Liver (tissue), 9 donors: ENCODE data around the gene MGAT3. TPM values are rescaled to one million over a fixed set of nuclear protein-coding genes. Genes with fewer than 3 reads are reported as not detected.

Experiments used
- DNase-seq: peaks from one replicate; pipeline ENCODE4 v3.0.0-alpha.2; 2017; ENCODE audit warnings: low spot score
- H3K27ac ChIP-seq, 2 donors: one replicate each; pipeline ENCODE4 v1.7.0; 2013; ENCODE audit warnings: inconsistent platforms in 2 of 2, low read length in 2 of 2, control low read depth in 1 of 2, low read depth in 1 of 2, mild to moderate bottlenecking in 1 of 2
- H3K27me3 ChIP-seq, 4 donors: one replicate each; pipeline versions ENCODE4 v1.6.1 to v1.7.0; 2013; ENCODE audit warnings: low read length in 3 of 4, inconsistent platforms in 1 of 4, mild to moderate bottlenecking in 1 of 4, moderate library complexity in 1 of 4; ENCODE audit not compliant: control insufficient read depth in 4 of 4, insufficient read depth in 4 of 4
- H3K36me3 ChIP-seq, 4 donors: one replicate each; pipeline versions ENCODE4 v1.6.1 to v1.7.0; 2013; ENCODE audit warnings: low read length in 3 of 4, mild to moderate bottlenecking in 3 of 4, low read depth in 1 of 4, moderate library complexity in 1 of 4; ENCODE audit not compliant: control insufficient read depth in 4 of 4, insufficient read depth in 3 of 4
- H3K4me1 ChIP-seq, 4 donors: one replicate each; pipeline versions ENCODE4 v1.6.1 to v1.7.0; 2013; ENCODE audit warnings: low read length in 3 of 4, mild to moderate bottlenecking in 3 of 4, moderate library complexity in 1 of 4; ENCODE audit not compliant: control insufficient read depth in 4 of 4, insufficient read depth in 4 of 4
- H3K4me3 ChIP-seq, 3 donors: one replicate each; pipeline versions ENCODE4 v1.6.1 to v1.7.0; 2013; ENCODE audit warnings: low read length in 3 of 3, control low read depth in 1 of 3, low read depth in 1 of 3, mild to moderate bottlenecking in 1 of 3
- H3K9ac ChIP-seq, 2 donors: one replicate each; pipeline ENCODE4 v1.7.0; 2013; ENCODE audit warnings: low read length in 2 of 2, mild to moderate bottlenecking in 2 of 2, moderate library complexity in 2 of 2, control low read depth in 1 of 2, low read depth in 1 of 2
- H3K9me3 ChIP-seq, 4 donors: one replicate each; pipeline versions ENCODE4 v1.6.1 to v1.7.0; 2013; ENCODE audit warnings: low read length in 3 of 4; ENCODE audit not compliant: control insufficient read depth in 4 of 4
- CTCF ChIP-seq: fragments of 150-350 bp; IDR thresholded peaks from 2 replicates; pipeline ENCODE4 v1.5.1; 2017; ENCODE audit warnings: improper control_type of control experiment, low read depth, low read length; ENCODE audit not compliant: missing input control
- EGR1 ChIP-seq, 2 donors: IDR thresholded peaks; 2 replicates each; pipeline ENCODE4 v1.6.1; 2016 to 2018; ENCODE audit warnings: antibody characterized with exemption in 2 of 2, low read depth in 2 of 2
- FOXA1 ChIP-seq: IDR thresholded peaks from 2 replicates; pipeline ENCODE4 v1.6.1; 2016; ENCODE audit warnings: antibody characterized with exemption
- FOXA2 ChIP-seq: IDR thresholded peaks from 2 replicates; pipeline ENCODE4 v1.6.1; 2016; ENCODE audit warnings: antibody characterized with exemption
- HNF4A ChIP-seq, 2 donors: conservative IDR thresholded peaks; 2 replicates each; pipeline ENCODE4 v1.6.1; 2016; ENCODE audit warnings: antibody characterized with exemption in 2 of 2, mild to moderate bottlenecking in 2 of 2
- HNF4G ChIP-seq: IDR thresholded peaks from 2 replicates; pipeline ENCODE4 v1.6.1; 2016; ENCODE audit warnings: antibody characterized with exemption
- JUND ChIP-seq, 2 donors: IDR thresholded peaks; 2 replicates each; pipeline ENCODE4 v1.6.1; 2016; ENCODE audit warnings: antibody characterized with exemption in 2 of 2
- NR2F2 ChIP-seq: IDR thresholded peaks from 2 replicates; pipeline ENCODE4 v1.6.1; 2016; ENCODE audit warnings: antibody characterized with exemption
- RAD21 ChIP-seq, 2 donors: IDR thresholded peaks; 2 replicates each; pipeline ENCODE4 v1.6.1; 2016; ENCODE audit warnings: antibody characterized with exemption in 2 of 2, mild to moderate bottlenecking in 2 of 2
- REST ChIP-seq: IDR thresholded peaks from 2 replicates; pipeline ENCODE4 v1.6.1; 2016; ENCODE audit warnings: antibody characterized with exemption, mild to moderate bottlenecking
- RXRA ChIP-seq, 2 donors: IDR thresholded peaks; 2 replicates each; pipeline ENCODE4 v1.6.1; 2017 to 2018; ENCODE audit warnings: antibody characterized with exemption in 2 of 2, mild to moderate bottlenecking in 1 of 2
- SP1 ChIP-seq: IDR thresholded peaks from 2 replicates; pipeline ENCODE4 v1.6.1; 2018; ENCODE audit warnings: antibody characterized with exemption, mild to moderate bottlenecking
- TAF1 ChIP-seq: conservative IDR thresholded peaks from 2 replicates; pipeline ENCODE4 v1.6.1; 2016; ENCODE audit warnings: antibody characterized with exemption, mild to moderate bottlenecking
- ZBTB33 ChIP-seq: IDR thresholded peaks from 2 replicates; pipeline ENCODE4 v1.6.1; 2016; ENCODE audit warnings: antibody characterized with exemption
- WGBS: extraction: QIAGEN DNeasy Blood & Tissue Kit; methylation state at CpG from one replicate; pipeline ENCODE4 v1.1.7; 2013; 5-methylcytosine and 5-hydroxymethylcytosine counted together
- polyA plus RNA-seq, 2 donors: library from polyadenylated mRNA; stranded (reverse) in 1 of 2; unstranded in 1 of 2; fragments of 200-250 nt in 1 of 2; fragments of >200 nt in 1 of 2; fragmentation: Nextera tagmentation in 1 of 2; extraction: Ambion mirVana in 1 of 2; gene quantifications; one replicate each; pipeline versions ENCODE4 v1.2.1 to v1.2.3, GENCODE V29; 2013 to 2015
- total RNA-seq, 2 donors: library from RNA; depleted of rRNA; stranded (reverse); fragments of >200 nt; gene quantifications; one replicate each; pipeline ENCODE4 v1.2.3, GENCODE V29; 2014
- TF ChIP-seq, protein P1 (sequence below): IDR thresholded peaks from 2 replicates; pipeline ENCODE4 v1.6.1; 2016; ENCODE audit warnings: antibody characterized with exemption
- donor health status: healthy.
- donor health status: healthy.
- donor health status: healthy.
- donor health status: healthy.
- donor health status: healthy.

Gene MGAT3
- total and polyA plus RNA-seq, 4 donors = 0.03 to 7.6 (median 0.10) TPM

- Histone ChIP-seq H3K4me3 (no peak overlapping the region), H3K9ac (no peak overlapping the region), H3K9me3 (no peaks in the 10 kb centered on the region), H3K27ac (no peak overlapping the region), H3K4me1 (peaks cover 3 to 39% (median 23%) of the 10 kb centered on the region in 4 donors), H3K36me3 (peaks cover 9 to 44% (median 38%) of the 10 kb centered on the region in 4 donors), H3K27me3 (no peaks in the 10 kb centered on the region)
- WGBS = 89% methylated on average over 3 of the region's 3 CpGs
- no peak for DNase-seq
- TF ChIP-seq REST = no peak
- TF ChIP-seq FOXA2 = no peak
- no peak for TF ChIP-seq JUND (IDR thresholded peaks at IDR 0.05)
- TF ChIP-seq EGR1 (IDR thresholded peaks at IDR 0.05; ENCODE audit: low read depth in 2 of 2) = no peak
- TF ChIP-seq TAF1 = no peak
- TF ChIP-seq HNF4G = no peak
- TF ChIP-seq ZBTB33 = no peak
- TF ChIP-seq CTCF = no peak
- no peak for TF ChIP-seq NR2F2
- no peak for TF ChIP-seq SP1
- no peak for TF ChIP-seq HNF4A (conservative IDR thresholded peaks at IDR 0.05)
- TF ChIP-seq RXRA (IDR thresholded peaks at IDR 0.05) = no peak
These were observed 60.7 kb downstream of the MGAT3 start for GRCh38 chr22:39517470-39517869.

- WGBS = 68% methylated on average over 5 of the region's 5 CpGs
- no peak for DNase-seq
- Histone ChIP-seq H3K9me3 (no peaks in the 10 kb centered on the region), H3K9ac (no peak overlapping the region), H3K4me3 (no peak overlapping the region), H3K4me1 (peaks cover 3 to 47% (median 31%) of the 10 kb centered on the region in 4 donors), H3K27me3 (no peaks in the 10 kb centered on the region), H3K36me3 (peaks cover 10 to 48% (median 43%) of the 10 kb centered on the region in 4 donors), H3K27ac (no peak overlapping the region)
- TF ChIP-seq EGR1 (IDR thresholded peaks at IDR 0.05; ENCODE audit: low read depth in 2 of 2) (no peak), CTCF (no peak), JUND (IDR thresholded peaks at IDR 0.05) (no peak), RAD21 (IDR thresholded peaks at IDR 0.05) (no peak), TAF1 (no peak), FOXA1 (no peak), RXRA (IDR thresholded peaks at IDR 0.05) (no peak), FOXA2 (no peak), REST (no peak)
- TF ChIP-seq, protein P1, sequence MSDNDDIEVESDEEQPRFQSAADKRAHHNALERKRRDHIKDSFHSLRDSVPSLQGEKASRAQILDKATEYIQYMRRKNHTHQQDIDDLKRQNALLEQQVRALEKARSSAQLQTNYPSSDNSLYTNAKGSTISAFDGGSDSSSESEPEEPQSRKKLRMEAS = no peak
These were observed 61.5 kb downstream of the MGAT3 start for GRCh38 chr22:39518144-39518786.
